ENCODE measurements around the gene FGD2.

The FGD2 gene

DNA sequence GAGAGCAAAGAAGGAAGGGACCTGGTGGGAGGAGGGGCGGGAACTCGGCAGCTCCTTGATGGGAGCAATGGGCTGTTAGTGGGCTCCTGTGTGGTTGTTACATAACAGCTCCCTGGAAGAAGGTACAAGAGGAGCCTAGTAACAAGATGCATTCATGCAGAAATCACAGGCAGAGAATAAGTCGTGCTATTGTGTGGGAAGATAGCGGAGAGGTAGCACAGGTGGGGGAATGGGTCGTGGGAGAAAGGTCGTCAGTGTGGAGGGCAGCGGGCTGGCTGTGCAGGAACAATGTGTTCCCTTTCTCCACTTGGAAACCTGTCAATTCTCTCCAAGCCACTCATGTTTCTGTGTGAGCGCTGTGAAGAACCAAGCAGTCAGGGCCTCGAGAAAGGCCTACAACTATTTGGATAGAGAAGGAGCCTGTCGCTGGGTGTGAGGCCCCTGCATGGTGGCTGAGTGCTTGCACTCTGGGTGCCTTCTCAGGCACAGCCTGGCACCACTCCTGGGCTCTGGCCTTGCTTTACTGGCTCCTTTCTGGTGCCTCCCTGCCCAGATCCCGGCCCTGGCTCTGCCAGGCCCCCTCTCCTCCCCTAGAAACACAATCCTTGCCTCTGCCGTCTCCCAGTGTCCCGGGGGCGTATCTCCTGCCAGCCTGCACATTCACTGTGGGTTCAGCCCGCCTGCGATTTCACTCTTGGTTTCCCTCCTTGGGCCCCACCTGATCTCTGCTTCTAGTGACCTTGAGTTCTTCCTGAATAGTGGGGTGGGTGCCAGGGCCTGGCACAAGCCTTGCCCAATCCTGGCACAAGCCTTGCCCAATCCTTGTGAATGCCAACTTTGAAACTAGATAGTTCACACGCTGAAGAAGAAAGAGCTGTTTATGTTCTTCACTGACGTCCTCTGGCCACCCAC, 7.4 kb upstream of the FGD2 start:
- DNase-seq (ENCODE audit: low spot score), result no peak

DNA sequence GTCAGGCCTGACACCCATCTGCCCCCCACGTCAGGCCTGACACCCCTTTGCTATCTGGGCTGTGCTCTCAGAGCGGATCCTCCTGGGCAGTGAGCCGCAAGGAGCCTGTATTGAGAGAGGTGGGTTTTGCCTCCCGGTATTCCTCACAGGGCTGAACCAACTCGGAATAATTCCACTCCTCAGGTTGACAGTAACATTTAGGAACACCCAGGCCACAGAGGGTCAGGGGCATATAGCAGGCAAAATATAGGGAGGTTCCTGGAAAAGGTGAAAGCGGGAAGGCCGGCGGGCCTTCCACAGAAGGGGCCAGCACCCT, 6.8 kb upstream of the FGD2 start:
- no peak for DNase-seq (ENCODE audit: low spot score)

GRCh38 chr6:36999061-36999750, 6.2 kb upstream of the FGD2 start:
- no peak for DNase-seq (ENCODE audit: low spot score)

DNA sequence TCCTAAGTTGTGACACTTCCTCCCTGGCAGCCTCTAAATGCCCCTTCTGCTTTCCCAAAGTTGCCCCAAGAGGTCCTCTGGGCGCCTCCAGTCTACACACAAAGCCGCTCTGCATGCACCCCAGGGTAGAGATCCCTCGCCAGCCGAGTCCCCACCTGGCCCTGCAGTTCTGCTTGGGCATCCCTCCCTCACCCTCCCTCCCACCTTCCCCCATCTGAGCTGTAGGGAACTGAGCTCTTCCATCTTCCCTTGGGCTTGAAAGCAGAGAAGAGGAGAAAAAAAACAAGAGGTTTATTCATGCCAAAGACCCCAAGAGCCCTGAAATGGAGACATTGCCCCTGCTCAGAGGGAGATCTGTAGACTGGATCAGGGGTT, 5.7 kb upstream of the FGD2 start:
- DNase-seq (ENCODE audit: low spot score), result no peak

- DNase-seq (ENCODE audit: low spot score), result no peak
Observed at GRCh38 chr6:37004044-37004980, 1.1 kb upstream of the FGD2 start.

DNA sequence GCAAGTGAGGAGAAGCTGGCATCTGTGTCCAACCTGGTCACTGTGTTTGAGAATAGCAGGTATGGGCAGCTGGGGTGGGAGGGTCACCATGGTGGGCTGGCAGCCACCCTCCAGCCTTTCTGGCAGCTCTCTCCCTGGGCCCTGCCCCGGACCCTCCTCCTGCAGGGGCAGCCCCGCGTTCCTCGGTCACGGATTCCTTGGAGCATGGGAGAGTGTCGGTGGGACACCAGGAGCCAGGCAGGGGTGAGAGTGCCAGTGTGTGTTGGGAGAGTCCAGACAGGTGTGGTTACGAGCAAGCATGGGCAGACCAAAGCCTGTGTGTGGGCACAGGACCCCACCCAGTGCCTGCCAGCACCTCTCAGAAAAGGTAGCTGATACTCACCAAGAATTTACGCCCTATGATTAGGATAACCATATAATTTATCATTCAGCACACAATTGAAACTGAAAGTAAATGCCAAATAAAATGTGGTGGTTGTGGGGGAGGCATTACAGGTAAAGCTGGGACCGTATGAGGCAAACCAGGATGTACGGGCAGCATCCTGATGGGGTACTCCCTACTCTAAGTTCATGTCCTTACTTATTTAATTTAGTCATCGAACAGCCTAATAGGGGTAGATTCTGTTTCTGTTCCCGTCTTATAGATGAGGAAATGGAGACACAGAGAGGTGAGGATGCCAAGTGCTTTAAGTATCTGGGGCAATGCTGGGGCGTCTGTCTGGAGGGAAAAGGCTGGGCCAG, 542 bp downstream of the FGD2 start:
- DNase-seq (ENCODE audit: low spot score), result no peak

- DNase-seq (ENCODE audit: low spot score), result no peak
Observed at GRCh38 chr6:37006793-37007339, 1.4 kb downstream of the FGD2 start.

DNA sequence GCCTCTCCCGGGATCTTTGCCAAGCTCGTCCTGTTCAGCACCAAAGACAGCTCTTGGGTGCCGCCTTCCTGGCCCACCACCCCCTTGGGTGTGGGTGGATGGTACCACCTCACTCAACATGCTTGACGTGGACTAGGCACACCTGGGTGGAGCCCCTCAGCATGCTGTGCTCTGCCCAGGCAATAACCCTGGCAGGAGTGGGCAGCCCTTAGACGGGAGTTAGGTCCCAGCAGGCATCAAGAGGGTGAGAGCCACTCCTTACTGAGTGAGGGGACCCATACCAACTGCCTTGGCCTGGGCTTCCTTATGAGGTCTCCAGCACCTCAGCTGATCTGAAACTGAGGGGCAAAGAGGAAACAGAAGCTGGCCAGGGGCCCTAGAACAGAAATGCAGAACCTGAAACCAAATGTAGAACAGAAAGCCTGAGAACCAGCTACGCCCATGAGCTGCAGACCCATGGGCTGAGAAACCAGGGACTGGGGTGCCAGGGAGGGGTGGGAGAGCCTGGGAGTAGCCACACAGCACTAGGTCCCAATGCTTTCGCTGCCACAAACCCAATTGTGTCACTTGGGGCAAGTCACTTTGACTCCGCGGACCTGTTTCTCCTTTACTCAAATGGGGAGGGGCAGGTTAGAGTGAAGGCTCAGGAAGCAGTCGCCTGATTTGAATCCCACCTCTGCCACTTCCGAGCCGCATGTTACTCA, 2.0 kb downstream of the FGD2 start:
- no peak for DNase-seq (ENCODE audit: low spot score)

GRCh38 chr6:37008484-37009465, 3.3 kb downstream of the FGD2 start:
- DNase-seq (ENCODE audit: low spot score), result no peak

GRCh38 chr6:37010402-37010892, 5.0 kb downstream of the FGD2 start:
- no peak for DNase-seq (ENCODE audit: low spot score)

DNA sequence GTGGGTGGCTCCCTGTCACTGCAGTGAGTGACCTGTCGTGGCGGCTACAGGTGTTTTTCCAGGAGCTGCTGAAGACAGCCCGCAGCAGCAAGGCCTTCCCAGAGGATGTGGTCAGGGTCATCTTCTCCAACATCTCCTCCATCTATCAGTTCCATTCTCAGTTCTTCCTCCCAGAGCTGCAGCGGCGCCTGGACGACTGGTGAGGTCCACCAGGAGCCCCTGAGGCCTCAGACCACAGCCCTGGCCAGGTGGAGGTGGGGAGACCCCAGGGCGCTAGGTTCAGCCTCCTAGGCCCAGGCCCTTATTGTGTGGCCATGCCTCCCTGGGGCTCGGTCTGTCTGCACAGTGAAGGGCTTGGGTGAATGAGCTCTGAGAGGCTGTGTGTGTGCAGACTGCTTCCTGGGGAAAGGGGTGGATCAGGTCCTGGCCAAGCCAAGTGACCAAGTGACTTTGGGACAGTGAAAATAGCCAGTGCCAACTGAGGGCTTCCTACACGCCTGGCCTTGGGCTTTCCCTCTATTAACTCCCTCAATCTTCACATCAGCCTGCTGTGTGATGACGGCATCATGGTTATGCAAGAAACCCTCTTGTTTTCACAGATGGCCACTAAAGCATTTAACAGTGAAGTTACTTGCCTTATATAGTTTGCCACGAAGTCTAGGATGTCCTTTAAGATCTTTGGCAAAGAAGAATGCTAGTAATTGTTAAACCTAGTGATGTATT, 6.4 kb downstream of the FGD2 start:
- DNase-seq (ENCODE audit: low spot score), result no peak

DNA sequence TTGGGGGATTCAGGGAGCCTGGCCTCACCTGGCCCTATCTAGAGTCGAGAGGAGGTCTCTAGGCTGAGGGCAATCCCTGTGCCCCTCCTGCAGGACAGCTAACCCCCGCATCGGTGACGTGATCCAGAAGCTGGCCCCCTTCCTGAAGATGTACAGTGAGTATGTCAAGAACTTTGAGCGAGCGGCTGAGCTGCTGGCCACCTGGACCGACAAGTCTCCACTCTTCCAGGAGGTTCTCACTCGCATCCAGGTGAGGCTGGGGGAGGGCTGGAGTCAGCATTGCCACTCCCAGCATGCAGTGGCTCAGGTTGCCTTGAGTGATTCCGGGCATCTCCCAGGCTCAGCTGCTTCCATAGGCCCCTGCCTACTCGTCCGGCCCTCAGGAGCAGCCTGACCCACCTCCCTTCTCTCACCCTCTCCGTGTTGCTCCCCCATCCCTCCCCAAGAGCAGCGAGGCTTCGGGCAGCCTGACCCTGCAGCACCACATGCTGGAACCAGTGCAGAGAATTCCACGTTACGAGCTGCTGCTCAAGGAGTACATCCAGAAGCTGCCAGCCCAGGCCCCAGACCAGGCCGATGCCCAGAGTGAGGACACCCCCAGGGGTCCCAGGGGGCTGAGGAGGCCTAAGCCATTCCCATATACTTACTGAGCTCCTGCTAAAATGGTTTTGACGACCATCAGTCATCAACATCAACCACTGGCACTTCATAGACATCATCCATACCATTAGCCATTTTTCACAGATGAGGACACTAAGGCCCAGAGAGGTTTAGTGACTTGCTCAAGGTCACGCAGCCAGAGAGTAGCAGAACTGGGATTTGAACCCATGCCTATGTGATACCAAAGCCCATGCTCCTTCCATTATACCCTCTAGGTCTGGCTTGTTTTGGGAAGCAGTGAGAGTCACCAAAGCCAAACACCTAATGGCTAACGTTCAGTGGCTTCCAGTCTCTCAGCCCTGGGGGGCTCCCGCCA, 8.3 kb downstream of the FGD2 start:
- no peak for DNase-seq (ENCODE audit: low spot score)

GRCh38 chr6:37014667-37015066, 9.2 kb downstream of the FGD2 start:
- no peak for DNase-seq (ENCODE audit: low spot score)

DNA sequence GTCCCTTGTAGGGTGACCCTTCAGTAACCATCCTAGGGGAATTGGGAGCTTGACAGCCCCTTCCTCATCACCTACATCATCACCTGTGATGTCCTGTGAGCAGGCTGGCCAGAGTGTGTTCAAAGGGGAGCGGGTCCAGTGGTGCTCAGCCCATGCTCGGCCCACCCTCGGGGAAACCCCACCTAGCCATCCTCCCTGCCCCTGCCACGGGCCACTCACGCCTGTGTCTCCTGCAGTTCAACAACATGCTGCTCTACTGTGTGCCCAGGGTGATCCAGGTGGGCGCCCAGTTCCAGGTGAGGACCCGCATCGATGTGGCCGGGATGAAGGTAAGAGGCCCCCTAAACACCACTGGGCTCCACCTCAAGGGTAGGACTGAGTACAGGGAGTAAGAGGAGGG, 10.1 kb downstream of the FGD2 start:
- no peak for DNase-seq (ENCODE audit: low spot score)

DNA sequence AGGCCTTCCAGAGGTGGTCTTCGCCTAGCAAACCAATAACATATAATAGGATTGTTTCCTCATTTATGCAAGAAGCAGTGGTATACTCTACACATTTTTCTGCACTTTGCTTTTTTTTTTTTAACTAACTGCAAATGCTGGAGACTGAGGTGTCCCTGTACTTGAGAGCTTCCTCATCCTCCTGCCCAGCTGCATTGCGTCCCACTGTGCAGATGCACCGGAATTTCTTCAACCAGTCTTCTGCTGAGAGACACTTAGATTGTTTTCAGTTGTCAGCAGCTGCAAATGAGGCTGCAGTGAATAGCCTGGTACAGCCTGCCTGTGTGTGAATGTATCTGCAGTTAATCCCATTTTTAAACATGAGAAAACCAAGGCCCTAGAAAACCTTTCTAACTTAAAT, 11.5 kb downstream of the FGD2 start:
- no peak for DNase-seq (ENCODE audit: low spot score)

DNA sequence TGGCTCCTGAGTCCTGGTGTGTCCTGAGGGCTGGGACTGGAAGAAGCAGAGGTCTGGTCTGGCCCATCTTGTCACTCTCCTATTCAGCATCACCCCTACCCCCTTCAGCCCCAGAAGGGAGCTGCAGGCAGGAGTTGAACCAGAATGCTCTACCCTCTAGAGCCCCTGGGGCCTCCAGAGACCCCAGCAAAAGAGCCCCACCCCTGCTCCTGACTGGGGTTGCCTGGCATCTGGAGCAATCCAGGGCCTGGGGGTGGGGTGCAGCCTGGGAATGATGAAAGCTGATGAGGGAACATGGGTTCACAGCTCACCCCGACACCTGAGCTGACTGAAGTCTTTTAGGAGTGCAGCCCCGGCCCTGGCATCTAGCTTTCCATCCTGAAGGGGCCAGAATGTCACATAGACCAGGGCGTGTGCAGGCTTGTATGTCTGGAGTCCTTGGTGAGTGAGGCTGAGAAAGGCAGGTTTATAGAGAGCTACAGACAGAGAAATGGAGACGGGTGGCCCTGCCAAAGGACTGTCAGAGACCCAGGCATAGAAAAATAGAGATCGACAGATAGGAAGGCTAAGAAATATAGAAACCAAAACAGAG, 12.2 kb downstream of the FGD2 start:
- no peak for DNase-seq (ENCODE audit: low spot score)

Measured in CD4-positive, alpha-beta T cell treated with Interleukin-6 at 100 ng/mL for 8 hours (primary cell).